Tibial nerve (tissue), 3 donors: ENCODE measurements around the gene MRPL54.

Experiments
- CTCF ChIP-seq, 5 experiments: fragments of 200-600 bp in 3 of 5; fragments of 450-650 bp in 2 of 5; sonication (generic) in 3 of 5; IDR thresholded peaks; one replicate each; pipeline ENCODE4 v1.5.1; 2016 to 2019; ENCODE audit warnings: antibody characterized with exemption in 5 of 5, mild to moderate bottlenecking in 3 of 5, moderate library complexity in 2 of 5
- POLR2A ChIP-seq, 2 donors: fragments of 450-650 bp; IDR thresholded peaks; one replicate each; pipeline ENCODE4 v1.6.1; 2017; ENCODE audit warnings: antibody characterized with exemption in 2 of 2, mild to moderate bottlenecking in 2 of 2, moderate library complexity in 2 of 2

- no peak for TF ChIP-seq CTCF (IDR thresholded peaks at IDR 0.05)
- no peak for TF ChIP-seq POLR2A (IDR thresholded peaks at IDR 0.05)
Measured at GRCh38 chr19:3810708-3811355, 48.4 kb downstream of the MRPL54 start.
